ENCODE measurements around the gene AUTS2.

Gene AUTS2

GRCh38 chr7:70749831-70750230 is 1151.6 kb downstream of the AUTS2 start:
- no peak for DNase-seq (ENCODE audit: low read depth in 1 of 2, low spot score in 1 of 2)
- no peak for TF ChIP-seq SPI1 (IDR thresholded peaks at IDR 0.05; ENCODE audit: borderline replicate concordance, low read depth)
- no peak for TF ChIP-seq GABPA (IDR thresholded peaks at IDR 0.05; ENCODE audit: low read depth)
- TF ChIP-seq REST (IDR thresholded peaks at IDR 0.05; ENCODE audit: insufficient replicate concordance, low read depth): no peak
- H3K27me3 ChIP-seq (ENCODE audit: insufficient read depth, poor library complexity, severe bottlenecking): no peaks in the 10 kb centered on the region
- no peak overlapping the region for H3K27ac ChIP-seq (replicated peaks)
- no peak overlapping the region for H3K4me3 ChIP-seq (replicated peaks; ENCODE audit: insufficient read depth, low read length)

GRCh38 chr7:70751895-70752294 is 1153.6 kb downstream of the AUTS2 start:
- DNase-seq (ENCODE audit: low read depth in 1 of 2, low spot score in 1 of 2): no peak
- TF ChIP-seq CTCF (IDR thresholded peaks at IDR 0.05; ENCODE audit: insufficient read depth, low read length) (no peak), GABPA (IDR thresholded peaks at IDR 0.05; ENCODE audit: low read depth) (no peak), SPI1 (IDR thresholded peaks at IDR 0.05; ENCODE audit: borderline replicate concordance, low read depth) (no peak), REST (IDR thresholded peaks at IDR 0.05; ENCODE audit: insufficient replicate concordance, low read depth) (no peak), POLR2AphosphoS5 (IDR thresholded peaks at IDR 0.05; ENCODE audit: low read depth) (no peak)

GRCh38 chr7:70752794-70753241 is 1154.5 kb downstream of the AUTS2 start:
- Histone ChIP-seq H3K27ac (replicated peaks) (no peak overlapping the region), H3K4me3 (replicated peaks; ENCODE audit: insufficient read depth, low read length) (no peak overlapping the region), H3K27me3 (ENCODE audit: insufficient read depth, poor library complexity, severe bottlenecking) (no peaks in the 10 kb centered on the region)
- no peak for DNase-seq (ENCODE audit: low read depth in 1 of 2, low spot score in 1 of 2)
- TF ChIP-seq SPI1 (IDR thresholded peaks at IDR 0.05; ENCODE audit: borderline replicate concordance, low read depth): no peak
- TF ChIP-seq GABPA (IDR thresholded peaks at IDR 0.05; ENCODE audit: low read depth): no peak
- TF ChIP-seq POLR2AphosphoS5 (IDR thresholded peaks at IDR 0.05; ENCODE audit: low read depth): no peak
- TF ChIP-seq CTCF (IDR thresholded peaks at IDR 0.05; ENCODE audit: insufficient read depth, low read length): no peak
- TF ChIP-seq REST (IDR thresholded peaks at IDR 0.05; ENCODE audit: insufficient replicate concordance, low read depth): no peak

More at GRCh38 chr7:70751895-70752294, 1153.6 kb downstream of the AUTS2 start:
- Histone ChIP-seq H3K27me3 (ENCODE audit: insufficient read depth, poor library complexity, severe bottlenecking) (no peaks in the 10 kb centered on the region), H3K27ac (replicated peaks) (no peak overlapping the region), H3K4me3 (replicated peaks; ENCODE audit: insufficient read depth, low read length) (no peak overlapping the region)

Measured in HL-60 (cell line).